IMR-90 (cell line): Measurements from ENCODE around the gene ARHGEF40. TPM values are rescaled to one million over a fixed set of nuclear protein-coding genes. Genes with fewer than 3 reads are reported as not detected.

Experiments
- ATAC-seq: fragments of 200-7000 bp; cut with Tn5 transposase; 2 replicates; pipeline ENCODE4 v1.9.1; 2020; ENCODE audit warnings: low read depth, mild to moderate bottlenecking, moderate library complexity
- BruUV-seq: library from RNA; stranded (reverse); fragments of 400-500 nt; replicated peaks from 2 replicates; lab custom pipeline; 2021; lab: Mats Ljungman, UMichigan
- CTCF ChIA-PET: fragments of 300-600 bp; formaldehyde crosslinking; extraction: SDS; loops from one replicate; lab custom pipeline; 2021; ENCODE audit warnings: antibody characterized with exemption; lab: Yijun Ruan, JAX
- POLR2A ChIA-PET: fragments of 300-600 bp; sonication (Branson Sonifier 250); formaldehyde crosslinking; loops from one replicate; lab custom pipeline; 2022; ENCODE audit warnings: antibody characterized with exemption; ENCODE audit not compliant: unreplicated experiment; lab: Charles Lee
- DNase-seq: peaks from one replicate; pipeline ENCODE4 v3.0.0; 2013
- H2AFZ ChIP-seq: replicated peaks from 2 replicates; pipeline ENCODE3; 2013; ENCODE audit warnings: low read length, mild to moderate bottlenecking; ENCODE audit not compliant: poor library complexity
- H2AK5ac ChIP-seq: 2 replicates; pipeline ENCODE4 v1.6.1; 2013; ENCODE audit warnings: low read depth, low read length, inconsistent platforms
- H2AK9ac ChIP-seq: replicated peaks from 2 replicates; pipeline ENCODE3; 2013; ENCODE audit warnings: mild to moderate bottlenecking, low read depth, low read length, moderate library complexity; ENCODE audit not compliant: poor library complexity
- H2BK120ac ChIP-seq: 2 replicates; pipeline ENCODE4 v1.6.1; 2013; ENCODE audit warnings: low read depth, low read length, inconsistent platforms
- H2BK15ac ChIP-seq: 3 replicates; pipeline ENCODE4 v1.6.1; 2013; ENCODE audit warnings: low read depth, low read length, inconsistent platforms
- H2BK20ac ChIP-seq: 2 replicates; pipeline ENCODE4 v1.6.1; 2013; ENCODE audit warnings: low read depth, mild to moderate bottlenecking, inconsistent platforms, low read length, moderate library complexity
- H2BK5ac ChIP-seq: 2 replicates; pipeline ENCODE4 v1.6.1; 2013; ENCODE audit warnings: mild to moderate bottlenecking, low read depth, low read length, inconsistent platforms; ENCODE audit not compliant: poor library complexity, severe bottlenecking
- H3K14ac ChIP-seq: replicated peaks from 2 replicates; pipeline ENCODE4 v1.6.1; 2013; ENCODE audit warnings: low read depth, low read length, inconsistent platforms
- H3K18ac ChIP-seq: 2 replicates; pipeline ENCODE4 v1.6.1; 2013; ENCODE audit warnings: low read depth, low read length, control low read depth
- H3K23ac ChIP-seq: 2 replicates; pipeline ENCODE4 v1.6.1; 2013; ENCODE audit warnings: low read depth, low read length, inconsistent platforms
- H3K27ac ChIP-seq: 2 replicates; pipeline ENCODE4 v1.5.1; 2013; ENCODE audit warnings: mild to moderate bottlenecking, control low read depth, low read length; ENCODE audit not compliant: insufficient read depth
- H3K27me3 ChIP-seq: 2 replicates; pipeline ENCODE4 v1.6.1; 2013; ENCODE audit warnings: low read length; ENCODE audit not compliant: control insufficient read depth, insufficient read depth
- H3K36me3 ChIP-seq: 2 replicates; pipeline ENCODE4 v1.6.1; 2013; ENCODE audit warnings: low read length, mixed read lengths; ENCODE audit not compliant: control insufficient read depth, insufficient read depth
- H3K4ac ChIP-seq: 2 replicates; pipeline ENCODE4 v1.6.1; 2013; ENCODE audit warnings: low read depth, low read length, inconsistent platforms
- H3K4me1 ChIP-seq: 2 replicates; pipeline ENCODE4 v1.6.1; 2013; ENCODE audit warnings: low read length, mixed read lengths; ENCODE audit not compliant: control insufficient read depth, insufficient read depth
- H3K4me2 ChIP-seq: 2 replicates; pipeline ENCODE4 v1.6.1; 2013; ENCODE audit warnings: low read depth, mild to moderate bottlenecking, control low read depth, low read length, moderate library complexity
- H3K4me3 ChIP-seq: 2 replicates; pipeline ENCODE4 v1.5.1; 2013; ENCODE audit warnings: low read depth, mild to moderate bottlenecking, control low read depth, low read length, moderate library complexity; ENCODE audit not compliant: insufficient read depth
- H3K56ac ChIP-seq: 2 replicates; pipeline ENCODE4 v1.6.1; 2013; ENCODE audit warnings: low read length, inconsistent platforms; ENCODE audit not compliant: insufficient read depth; ENCODE audit errors: extremely low read depth
- H3K79me1 ChIP-seq, 2 experiments: 2 replicates each; pipeline ENCODE4 v1.6.1; 2013; ENCODE audit warnings: low read length in 2 of 2, inconsistent platforms in 1 of 2, low read depth in 1 of 2
- H3K9ac ChIP-seq: 2 replicates; pipeline ENCODE4 v1.6.1; 2013; ENCODE audit warnings: low read depth, low read length, control low read depth
- H3K9me1 ChIP-seq: 2 replicates; pipeline ENCODE4 v1.6.1; 2013; ENCODE audit warnings: low read length, inconsistent platforms; ENCODE audit not compliant: insufficient read depth
- H3K9me3 ChIP-seq: 2 replicates; pipeline ENCODE4 v1.6.1; 2013; ENCODE audit warnings: low read length; ENCODE audit not compliant: control insufficient read depth, insufficient read depth
- H4K20me1 ChIP-seq: 2 replicates; pipeline ENCODE4 v1.6.1; 2013; ENCODE audit warnings: low read length, inconsistent platforms; ENCODE audit not compliant: insufficient read depth
- H4K5ac ChIP-seq: 2 replicates; pipeline ENCODE4 v1.6.1; 2013; ENCODE audit warnings: mild to moderate bottlenecking, low read depth, low read length, control low read depth
- H4K8ac ChIP-seq, 2 experiments: 2 replicates each; pipeline ENCODE4 v1.6.1; 2013; ENCODE audit warnings: low read depth in 2 of 2, low read length in 2 of 2, control low read depth in 1 of 2, inconsistent platforms in 1 of 2
- H4K91ac ChIP-seq: 2 replicates; pipeline ENCODE4 v1.6.1; 2013; ENCODE audit warnings: low read depth, low read length, inconsistent platforms; ENCODE audit not compliant: insufficient read depth
- BHLHE40 ChIP-seq: fragments of 150-350 bp; IDR thresholded peaks from 2 replicates; pipeline ENCODE4 v1.6.1; 2016; ENCODE audit warnings: mild to moderate bottlenecking, low read depth, low read length
- CEBPB ChIP-seq: IDR thresholded peaks from 2 replicates; pipeline ENCODE4 v1.6.1; 2012; ENCODE audit warnings: low read depth, low read length, improper control_type of control experiment
- CHD1 ChIP-seq: IDR thresholded peaks from 2 replicates; pipeline ENCODE4 v1.6.1; 2012; ENCODE audit warnings: low read depth, low read length, improper control_type of control experiment
- CTCF ChIP-seq: conservative IDR thresholded peaks from 2 replicates; pipeline ENCODE4 v1.5.1; 2012; ENCODE audit warnings: mild to moderate bottlenecking, low read depth, low read length, improper control_type of control experiment
- ELK1 ChIP-seq: fragments of 150-350 bp; IDR thresholded peaks from 2 replicates; pipeline ENCODE4 v1.6.1; 2016; ENCODE audit warnings: low read depth, mild to moderate bottlenecking, low read length, moderate library complexity, borderline replicate concordance
- FOS ChIP-seq: fragments of 150-350 bp; IDR thresholded peaks from 2 replicates; pipeline ENCODE4 v1.6.1; 2016; ENCODE audit warnings: low read depth, low read length
- MAFK ChIP-seq: IDR thresholded peaks from 2 replicates; pipeline ENCODE4 v1.6.1; 2012; ENCODE audit warnings: low read depth, low read length, improper control_type of control experiment
- MAZ ChIP-seq: IDR thresholded peaks from 2 replicates; pipeline ENCODE4 v1.6.1; 2012; ENCODE audit warnings: low read depth, mild to moderate bottlenecking, low read length, improper control_type of control experiment, moderate library complexity, borderline replicate concordance
- MXI1 ChIP-seq: IDR thresholded peaks from 2 replicates; pipeline ENCODE4 v1.6.1; 2012; ENCODE audit warnings: low read depth, mild to moderate bottlenecking, low read length, moderate library complexity, borderline replicate concordance
- NFE2L2 ChIP-seq: fragments of 150-350 bp; IDR thresholded peaks from 2 replicates; pipeline ENCODE4 v1.6.1; 2016; ENCODE audit warnings: low read depth, mild to moderate bottlenecking, low read length
- POLR2A ChIP-seq: IDR thresholded peaks from 2 replicates; pipeline ENCODE4 v1.6.1; 2012; ENCODE audit warnings: mild to moderate bottlenecking, low read depth, low read length
- RAD21 ChIP-seq: IDR thresholded peaks from 2 replicates; pipeline ENCODE4 v1.6.1; 2012; ENCODE audit warnings: low read length, improper control_type of control experiment
- RCOR1 ChIP-seq: IDR thresholded peaks from 2 replicates; pipeline ENCODE4 v1.6.1; 2012; ENCODE audit warnings: mild to moderate bottlenecking, low read length, improper control_type of control experiment; ENCODE audit not compliant: insufficient replicate concordance
- RFX5 ChIP-seq: IDR thresholded peaks from 2 replicates; pipeline ENCODE4 v1.8.0; 2012; ENCODE audit warnings: low read depth, mild to moderate bottlenecking, low read length, moderate library complexity
- SMC3 ChIP-seq: fragments of 150-350 bp; IDR thresholded peaks from 2 replicates; pipeline ENCODE4 v1.6.1; 2016; ENCODE audit warnings: low read depth, mild to moderate bottlenecking, antibody characterized with exemption, low read length, moderate library complexity
- USF2 ChIP-seq: fragments of 150-350 bp; IDR thresholded peaks from 2 replicates; pipeline ENCODE4 v1.6.1; 2017; ENCODE audit warnings: mild to moderate bottlenecking, antibody characterized with exemption, low read length, low read depth
- WGBS, 2 experiments: methylation state at CpG; one replicate each; pipeline versions ENCODE4 v1.1.5 to v1.1.7; 2013; ENCODE audit warnings: missing lambda C conversion rate in 2 of 2; ENCODE audit not compliant: insufficient read length in 1 of 2; ENCODE audit errors: extremely low coverage in 2 of 2; 5-methylcytosine and 5-hydroxymethylcytosine counted together
- dilution Hi-C: fragments of 300-500 bp; cut with HindIII; formaldehyde crosslinking; loops from one replicate; pipeline ENCODE4 v1.14.3; 2018; ENCODE audit warnings: low sequenced_read_pairs; ENCODE audit not compliant: unreplicated experiment
- in situ Hi-C: fragments of 300-500 bp; cut with MboI; formaldehyde crosslinking; loops from 3 replicates; pipeline ENCODE4 v1.14.3; 2019; ENCODE audit warnings: low sequenced_read_pairs, inconsistent platforms, mixed read lengths
- intact Hi-C: fragments of 100-400 bp; cut with micrococcal nuclease; formaldehyde crosslinking; loops from 2 replicates; pipeline ENCODE4 v1.10.0; 2022
- polyA plus RNA-seq, 3 experiments: library from polyadenylated mRNA; depleted of rRNA; stranded (reverse); fragments of >200 nt; gene quantifications; 2 replicates each; pipeline ENCODE4 v1.2.3, GENCODE V29; 2012; ENCODE audit warnings: low replicate concordance in 1 of 3
- total RNA-seq: library from RNA; depleted of rRNA; stranded (reverse); fragments of >200 nt; gene quantifications from 2 replicates; pipeline ENCODE4 v1.2.3, GENCODE V29; 2012

ARHGEF40 gene
- total and polyA plus RNA-seq, 2 of the 4 experiments (the other 2 are of a cell fraction): 18.1 to 58.4 TPM

- Histone ChIP-seq H3K4me1 (peaks cover 25% of the 10 kb centered on the region), H3K27ac (no peak overlapping the region), H3K79me1 (peaks cover 3 to 18% of the 10 kb centered on the region in 2 experiments; a peak in 2 of 4 replicates), H3K9me1 (peaks cover 7% of the 10 kb centered on the region), H3K4ac (no peak overlapping the region), H2BK15ac (no peak overlapping the region), H2BK20ac (no peak overlapping the region), H3K27me3 (no peaks in the 10 kb centered on the region), H3K18ac (no peak overlapping the region), H3K14ac (no peak overlapping the region), H4K91ac (no peak overlapping the region), H3K4me2 (no peak overlapping the region), H3K9ac (no peak overlapping the region), H2BK5ac (no peak overlapping the region), H4K20me1 (peaks cover 6% of the 10 kb centered on the region), H2AK5ac (no peak overlapping the region), H4K5ac (no peak overlapping the region), H2BK120ac (no peak overlapping the region), H2AFZ (no peak overlapping the region), H2AK9ac (no peak overlapping the region), H3K56ac (no peak overlapping the region), H4K8ac (no peak overlapping the region), H3K4me3 (no peak overlapping the region), H3K36me3 (peaks cover 48% of the 10 kb centered on the region), H3K23ac (no peak overlapping the region; the same call in 1 of the 2 replicates), H3K9me3 (no peaks in the 10 kb centered on the region)
- no TSS peak for BruUV-seq
- intact Hi-C loops: no loop called here
- dilution Hi-C loops: no loop called here
- POLR2A ChIA-PET: no interaction called here
- in situ Hi-C loops: loop anchor here (25.0 kb wide), 2 partner anchors 626 to 751 kb away; partner anchors contain the start of genes APEX1, CCNB1IP1, OSGEP and PARP2
- DNase-seq (no peak), ATAC-seq (no peak)
- TF ChIP-seq MAFK (no peak), RFX5 (no peak), RAD21 (no peak), NFE2L2 (no peak), ELK1 (no peak), CTCF (no peak), SMC3 (no peak), USF2 (no peak), POLR2A (no peak), RCOR1 (no peak), CHD1 (no peak), MAZ (no peak), FOS (no peak), CEBPB (no peak), BHLHE40 (no peak), MXI1 (no peak)
- WGBS, 2 experiments: 80% methylated on average over 1 of the region's 4 CpGs; no CpG with 5 or more reads in 1 of the 2 experiments
- CTCF ChIA-PET: interaction anchor here (0.6 to 2.5 kb wide), 5 partner anchors 15 to 74 kb away, joined by 3 to 10 read pairs (median 4); partner anchors contain the start of gene ARHGEF40
These were observed 18.6 kb downstream of the ARHGEF40 start for GRCh38 chr14:21088687-21089086.
